Mucosa of stomach (tissue), 1 donor: Measurements from ENCODE around the gene ST3GAL4.
"Not testable (repeated sequence)": the region's sequence is repeated elsewhere in the genome, so short reads cannot be mapped to it uniquely, and the experiment has no call there.

Experiments
- H3K27me3 ChIP-seq: one replicate; pipeline ENCODE4 v1.7.0; 2013; ENCODE audit warnings: mild to moderate bottlenecking, low read length; ENCODE audit not compliant: control insufficient read depth, insufficient read depth
- H3K36me3 ChIP-seq: one replicate; pipeline ENCODE4 v1.7.0; 2013; ENCODE audit warnings: low read length; ENCODE audit not compliant: control insufficient read depth, insufficient read depth
- H3K4me1 ChIP-seq: one replicate; pipeline ENCODE4 v1.7.0; 2013; ENCODE audit warnings: mild to moderate bottlenecking, low read length; ENCODE audit not compliant: control insufficient read depth, insufficient read depth
- H3K4me3 ChIP-seq: one replicate; pipeline ENCODE4 v1.7.0; 2013; ENCODE audit warnings: low read length
- H3K9ac ChIP-seq: one replicate; pipeline ENCODE4 v1.7.0; 2013; ENCODE audit warnings: mild to moderate bottlenecking, low read length, moderate library complexity
- H3K9me3 ChIP-seq: one replicate; pipeline ENCODE4 v1.7.0; 2013; ENCODE audit warnings: mild to moderate bottlenecking, low read length, moderate library complexity; ENCODE audit not compliant: control insufficient read depth
- donor health status: Pancreatic carcinoma.

ST3GAL4 gene

GRCh38 chr11:126391286-126391954 is 35.9 kb downstream of the ST3GAL4 start:
- H3K36me3 ChIP-seq = no peaks in the 10 kb centered on the region
- no peak overlapping the region for H3K9ac ChIP-seq
- no peaks in the 10 kb centered on the region for H3K27me3 ChIP-seq
- peaks cover 15% of the 10 kb centered on the region for H3K4me1 ChIP-seq
- H3K4me3 ChIP-seq = no peak overlapping the region
- no peaks in the 10 kb centered on the region for H3K9me3 ChIP-seq

GRCh38 chr11:126391970-126392632 is 36.6 kb downstream of the ST3GAL4 start:
- Histone ChIP-seq H3K9ac (no peak overlapping the region), H3K4me3 (no peak overlapping the region), H3K27me3 (no peaks in the 10 kb centered on the region), H3K9me3 (no peaks in the 10 kb centered on the region), H3K4me1 (peaks cover 8% of the 10 kb centered on the region), H3K36me3 (no peaks in the 10 kb centered on the region)

- Histone ChIP-seq H3K4me1 (peaks cover 7% of the 10 kb centered on the region), H3K27me3 (no peaks in the 10 kb centered on the region), H3K36me3 (no peaks in the 10 kb centered on the region), H3K9me3 (no peaks in the 10 kb centered on the region), H3K9ac (no peak overlapping the region), H3K4me3 (no peak overlapping the region)
These were observed 37.1 kb downstream of the ST3GAL4 start for GRCh38 chr11:126392633-126393013.

- H3K9me3 ChIP-seq = no peaks in the 10 kb centered on the region
- no peak overlapping the region for H3K9ac ChIP-seq
- H3K36me3 ChIP-seq = no peaks in the 10 kb centered on the region
- H3K4me1 ChIP-seq = peaks cover 7% of the 10 kb centered on the region
- no peaks in the 10 kb centered on the region for H3K27me3 ChIP-seq
- H3K4me3 ChIP-seq = no peak overlapping the region
These were observed 37.7 kb downstream of the ST3GAL4 start for GRCh38 chr11:126393143-126393542.

- Histone ChIP-seq H3K4me3 (no peak overlapping the region), H3K4me1 (peaks cover 7% of the 10 kb centered on the region), H3K27me3 (no peaks in the 10 kb centered on the region), H3K9me3 (no peaks in the 10 kb centered on the region), H3K36me3 (no peaks in the 10 kb centered on the region), H3K9ac (no peak overlapping the region)
These were observed 38.5 kb downstream of the ST3GAL4 start for GRCh38 chr11:126394036-126394435.

- not testable (repeated sequence) for H3K9ac ChIP-seq, H3K27me3 ChIP-seq, H3K4me3 ChIP-seq, H3K36me3 ChIP-seq, H3K9me3 ChIP-seq, H3K4me1 ChIP-seq
These were observed 39.2 kb downstream of the ST3GAL4 start for GRCh38 chr11:126394634-126395072.

GRCh38 chr11:126395784-126396183 is 40.3 kb downstream of the ST3GAL4 start:
- not testable (repeated sequence) for H3K36me3 ChIP-seq, H3K4me3 ChIP-seq, H3K9me3 ChIP-seq, H3K4me1 ChIP-seq, H3K27me3 ChIP-seq, H3K9ac ChIP-seq

- not testable (repeated sequence) for H3K36me3 ChIP-seq, H3K9me3 ChIP-seq, H3K4me3 ChIP-seq, H3K27me3 ChIP-seq, H3K9ac ChIP-seq, H3K4me1 ChIP-seq
These were observed 40.8 kb downstream of the ST3GAL4 start for GRCh38 chr11:126396266-126396665.

GRCh38 chr11:126396965-126397364 is 41.5 kb downstream of the ST3GAL4 start:
- no peak overlapping the region for H3K4me3 ChIP-seq
- H3K4me1 ChIP-seq = peaks cover 7% of the 10 kb centered on the region
- no peaks in the 10 kb centered on the region for H3K27me3 ChIP-seq

GRCh38 chr11:126398296-126398695 is 42.8 kb downstream of the ST3GAL4 start:
- Histone ChIP-seq H3K36me3 (no peaks in the 10 kb centered on the region), H3K4me3 (no peak overlapping the region), H3K27me3 (no peaks in the 10 kb centered on the region), H3K9me3 (no peaks in the 10 kb centered on the region), H3K9ac (no peak overlapping the region), H3K4me1 (peaks cover 7% of the 10 kb centered on the region)

More at GRCh38 chr11:126396965-126397364, 41.5 kb downstream of the ST3GAL4 start:
- Histone ChIP-seq H3K36me3 (no peaks in the 10 kb centered on the region), H3K9ac (no peak overlapping the region), H3K9me3 (no peaks in the 10 kb centered on the region)

- no peak overlapping the region for H3K9ac ChIP-seq
- peaks cover 9% of the 10 kb centered on the region for H3K4me1 ChIP-seq
- H3K4me3 ChIP-seq = no peak overlapping the region
- H3K36me3 ChIP-seq = no peaks in the 10 kb centered on the region
- H3K9me3 ChIP-seq = no peaks in the 10 kb centered on the region
- no peaks in the 10 kb centered on the region for H3K27me3 ChIP-seq
These were observed 43.2 kb downstream of the ST3GAL4 start for GRCh38 chr11:126398721-126399120.

GRCh38 chr11:126400019-126400418 is 44.5 kb downstream of the ST3GAL4 start:
- Histone ChIP-seq H3K9ac (no peak overlapping the region), H3K9me3 (no peaks in the 10 kb centered on the region), H3K4me3 (no peak overlapping the region), H3K4me1 (peaks cover 14% of the 10 kb centered on the region), H3K36me3 (no peaks in the 10 kb centered on the region), H3K27me3 (no peaks in the 10 kb centered on the region)
